ENCODE results near the gene SLC2A10. TPM values are rescaled to one million over a fixed set of nuclear protein-coding genes. Genes with fewer than 3 reads are reported as not detected.

The SLC2A10 gene
- total RNA-seq, 1 donor from 2014 or later: 21.6 TPM

- H3K9me3 Mint-ChIP-seq (ENCODE audit: unreplicated experiment): peaks cover 9% of the 10 kb centered on the region
- no peak overlapping the region for H3K27ac Mint-ChIP-seq (ENCODE audit: unreplicated experiment)
- no peaks in the 10 kb centered on the region for H3K27me3 Mint-ChIP-seq (ENCODE audit: unreplicated experiment)
- no peak for TF ChIP-seq CTCF (IDR thresholded peaks at IDR 0.05)
- peaks cover 26% of the 10 kb centered on the region for H3K36me3 Mint-ChIP-seq (ENCODE audit: unreplicated experiment)
- peaks cover 16% of the 10 kb centered on the region for H3K4me1 Mint-ChIP-seq (ENCODE audit: unreplicated experiment)
- no peak for DNase-seq (ENCODE audit: extremely low spot score, unreplicated experiment)
- no peak overlapping the region for H3K4me3 Mint-ChIP-seq (ENCODE audit: unreplicated experiment)
Observed at GRCh38 chr20:46717818-46718541, 8.5 kb downstream of the SLC2A10 start.

- H3K27ac Mint-ChIP-seq (ENCODE audit: unreplicated experiment): no peak overlapping the region
- peaks cover 23% of the 10 kb centered on the region for H3K36me3 Mint-ChIP-seq (ENCODE audit: unreplicated experiment)
- peaks cover 9% of the 10 kb centered on the region for H3K4me1 Mint-ChIP-seq (ENCODE audit: unreplicated experiment)
- TF ChIP-seq CTCF (IDR thresholded peaks at IDR 0.05): no peak
- no peaks in the 10 kb centered on the region for H3K27me3 Mint-ChIP-seq (ENCODE audit: unreplicated experiment)
- no peak overlapping the region for H3K4me3 Mint-ChIP-seq (ENCODE audit: unreplicated experiment)
- DNase-seq (ENCODE audit: extremely low spot score, unreplicated experiment): no peak
- H3K9me3 Mint-ChIP-seq (ENCODE audit: unreplicated experiment): peaks cover 9% of the 10 kb centered on the region
Observed at GRCh38 chr20:46720019-46720418, 10.6 kb downstream of the SLC2A10 start.

- no peaks in the 10 kb centered on the region for H3K27me3 Mint-ChIP-seq (ENCODE audit: unreplicated experiment)
- H3K9me3 Mint-ChIP-seq (ENCODE audit: unreplicated experiment): peaks cover 9% of the 10 kb centered on the region
- peaks cover 23% of the 10 kb centered on the region for H3K36me3 Mint-ChIP-seq (ENCODE audit: unreplicated experiment)
- H3K4me1 Mint-ChIP-seq (ENCODE audit: unreplicated experiment): peaks cover 4% of the 10 kb centered on the region
- no peak for DNase-seq (ENCODE audit: extremely low spot score, unreplicated experiment)
- H3K27ac Mint-ChIP-seq (ENCODE audit: unreplicated experiment): no peak overlapping the region
- no peak overlapping the region for H3K4me3 Mint-ChIP-seq (ENCODE audit: unreplicated experiment)
- no peak for TF ChIP-seq CTCF (IDR thresholded peaks at IDR 0.05)
Observed at GRCh38 chr20:46720776-46721425, 11.5 kb downstream of the SLC2A10 start.

GRCh38 chr20:46721476-46721875, 12.0 kb downstream of the SLC2A10 start:
- TF ChIP-seq CTCF (IDR thresholded peaks at IDR 0.05): no peak
- Mint-ChIP-seq H3K4me3 (ENCODE audit: unreplicated experiment) (no peak overlapping the region), H3K36me3 (ENCODE audit: unreplicated experiment) (peaks cover 28% of the 10 kb centered on the region), H3K27ac (ENCODE audit: unreplicated experiment) (no peak overlapping the region), H3K27me3 (ENCODE audit: unreplicated experiment) (no peaks in the 10 kb centered on the region), H3K9me3 (ENCODE audit: unreplicated experiment) (peaks cover 9% of the 10 kb centered on the region), H3K4me1 (ENCODE audit: unreplicated experiment) (peaks cover 4% of the 10 kb centered on the region)
- no peak for DNase-seq (ENCODE audit: extremely low spot score, unreplicated experiment)

GRCh38 chr20:46722450-46722849, 13.0 kb downstream of the SLC2A10 start:
- no peak for DNase-seq (ENCODE audit: extremely low spot score, unreplicated experiment)
- Mint-ChIP-seq H3K27ac (ENCODE audit: unreplicated experiment) (no peak overlapping the region), H3K36me3 (ENCODE audit: unreplicated experiment) (peaks cover 33% of the 10 kb centered on the region), H3K9me3 (ENCODE audit: unreplicated experiment) (peaks cover 9% of the 10 kb centered on the region), H3K4me3 (ENCODE audit: unreplicated experiment) (no peak overlapping the region), H3K27me3 (ENCODE audit: unreplicated experiment) (no peaks in the 10 kb centered on the region), H3K4me1 (ENCODE audit: unreplicated experiment) (peaks cover 4% of the 10 kb centered on the region)
- no peak for TF ChIP-seq CTCF (IDR thresholded peaks at IDR 0.05)

Data from osteocyte (in vitro differentiated cells).